ENCODE results near the gene ME1. TPM values are rescaled to one million over a fixed set of nuclear protein-coding genes. Genes with fewer than 3 reads are reported as not detected.
A peak's percentile ranks its signal among the peaks of the same experiment; 100 is the strongest.

The ME1 gene
- total and polyA plus RNA-seq, 2 of the 13 experiments (the other 11 are each of a cell fraction or from before 2014, with no cell fraction given): not detected

GRCh38 chr6:83192871-83193746 lies 237.7 kb downstream of the ME1 start, which contains the start of the genes PGM3 and RWDD2A (continued):
- TF ChIP-seq ZNF670 (CRISPR knock-in tag; IDR thresholded peaks at IDR 0.05; ENCODE audit: borderline replicate concordance) (peak; percentile 23; the same call in 1 of the 2 replicates), ZNF766 (CRISPR knock-in tag; IDR thresholded peaks at IDR 0.05; ENCODE audit: borderline replicate concordance) (peak; percentile 62; the same call in 1 of the 2 replicates), HOXA3 (CRISPR knock-in tag; IDR thresholded peaks at IDR 0.05) (peak; percentile 57; the same call in 1 of the 2 replicates), CBFB (CRISPR knock-in tag; IDR thresholded peaks at IDR 0.05) (peak; percentile 74), CERS6 (CRISPR knock-in tag; IDR thresholded peaks at IDR 0.05) (no peak), FOXC1 (CRISPR knock-in tag; IDR thresholded peaks at IDR 0.05; ENCODE audit: borderline replicate concordance) (no peak; the same call in 1 of the 2 replicates), NFYC (CRISPR knock-in tag; IDR thresholded peaks at IDR 0.05) (peak; percentile 81), ZMYM3 (CRISPR knock-in tag; IDR thresholded peaks at IDR 0.05) (peak; percentile 22; the same call in 1 of the 2 replicates), GFI1 (CRISPR knock-in tag; IDR thresholded peaks at IDR 0.05; ENCODE audit: borderline replicate concordance) (peak; percentile 73; the same call in 1 of the 2 replicates), RBM39 (IDR thresholded peaks at IDR 0.05; ENCODE audit: low read depth, low read length, poor library complexity, severe bottlenecking) (peak; percentile 48), ZNF33A (CRISPR knock-in tag; IDR thresholded peaks at IDR 0.05; ENCODE audit: borderline replicate concordance) (no peak), RXRB (CRISPR knock-in tag; IDR thresholded peaks at IDR 0.05; ENCODE audit: borderline replicate concordance) (0 out of 2 replicates have a peak, but pooled peaks have one; percentile 24), IKZF5 (CRISPR knock-in tag; IDR thresholded peaks at IDR 0.05) (peak; percentile 84), DMTF1 (CRISPR knock-in tag; IDR thresholded peaks at IDR 0.05) (no peak), RFX1 (IDR thresholded peaks at IDR 0.05) (no peak), ZKSCAN5 (CRISPR knock-in tag; IDR thresholded peaks at IDR 0.05) (peak; percentile 50; the same call in 1 of the 2 replicates), XBP1 (CRISPR knock-in tag; IDR thresholded peaks at IDR 0.05) (peak; percentile 87; the same call in 1 of the 2 replicates), HNRNPL (IDR thresholded peaks at IDR 0.05; ENCODE audit: low read depth, low read length) (no peak), GLI4 (CRISPR knock-in tag; IDR thresholded peaks at IDR 0.05; ENCODE audit: borderline replicate concordance) (peak; percentile 66; the same call in 1 of the 2 replicates), ZNF747 (CRISPR knock-in tag; IDR thresholded peaks at IDR 0.05; ENCODE audit: borderline replicate concordance) (peak; percentile 31; the same call in 1 of the 2 replicates), MZF1 (CRISPR knock-in tag; IDR thresholded peaks at IDR 0.05; ENCODE audit: borderline replicate concordance) (0 out of 2 replicates have a peak, but pooled peaks have one; percentile 20), DR1 (CRISPR knock-in tag; IDR thresholded peaks at IDR 0.05) (peak; percentile 85), ERF (CRISPR knock-in tag; IDR thresholded peaks at IDR 0.05) (no peak; the same call in 1 of the 2 replicates), E2F2 (CRISPR knock-in tag; IDR thresholded peaks at IDR 0.05; ENCODE audit: borderline replicate concordance) (0 out of 2 replicates have a peak, but pooled peaks have one; percentile 25)
